GM18505 (cell line): Measurements from ENCODE around the gene NFRKB.

Experiments
- ATAC-seq: cut with Tn5 transposase; IDR thresholded peaks from one replicate; pipeline ENCODE4 v1.9.1; 2021; ENCODE audit not compliant: unreplicated experiment
- POLR2A ChIP-seq: IDR thresholded peaks from 4 replicates; pipeline ENCODE4 v1.6.1; 2011; ENCODE audit warnings: borderline replicate concordance; ENCODE audit not compliant: insufficient read depth, insufficient read length; ENCODE audit errors: extremely low read depth

Gene NFRKB

DNA sequence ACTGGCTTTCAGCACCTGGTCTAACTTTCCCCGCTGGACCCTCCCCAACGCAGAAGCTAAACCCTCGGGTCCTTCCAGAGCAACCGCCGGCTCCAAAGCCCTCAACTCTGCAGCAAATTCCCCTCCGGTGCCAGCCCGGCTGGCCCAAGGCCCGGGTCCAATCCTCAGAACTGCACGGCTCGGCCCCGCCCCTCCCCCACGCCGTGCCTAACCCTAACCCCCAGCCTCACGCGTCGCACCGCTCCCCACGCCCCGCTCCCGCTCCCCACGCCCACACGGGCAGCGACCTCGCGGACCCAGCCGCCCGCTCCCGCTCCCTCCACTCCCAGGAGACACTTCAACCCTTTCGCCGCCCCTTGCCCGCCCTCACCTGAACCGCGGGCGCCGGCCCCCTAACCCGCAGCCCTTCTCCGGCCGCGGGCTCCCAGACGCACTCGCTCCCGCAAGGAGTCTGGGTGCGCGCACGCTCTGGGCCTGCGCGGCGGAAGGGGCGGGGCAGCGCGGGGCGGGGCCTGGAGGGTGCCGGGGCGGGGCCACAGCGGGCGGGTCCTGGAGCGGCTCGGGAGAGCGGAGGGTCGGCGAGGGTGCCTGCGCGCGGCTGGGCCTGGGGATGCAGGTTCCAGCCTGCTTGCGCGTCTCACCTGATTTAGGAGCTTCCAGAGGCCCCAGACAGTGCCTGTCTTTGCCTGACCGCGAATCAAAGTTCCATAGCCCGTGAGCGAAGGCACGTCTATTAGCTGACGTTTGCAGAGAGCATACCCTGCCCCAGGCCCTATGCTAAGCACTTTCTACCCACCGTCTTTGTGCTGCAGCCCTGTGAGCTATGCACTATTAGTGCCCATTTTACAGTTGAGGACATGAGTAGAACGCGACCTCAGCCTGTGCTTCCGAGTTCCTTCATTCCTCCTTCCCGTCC, at the start of gene NFRKB:
TSS of gene NFRKB (minus strand) at position 453 of the 916 bp plus-strand sequence. CDS start 2,729 bp downstream, outside the sequence.
- ATAC-seq: peak; percentile 97
- peak; percentile 65 for TF ChIP-seq POLR2A

DNA sequence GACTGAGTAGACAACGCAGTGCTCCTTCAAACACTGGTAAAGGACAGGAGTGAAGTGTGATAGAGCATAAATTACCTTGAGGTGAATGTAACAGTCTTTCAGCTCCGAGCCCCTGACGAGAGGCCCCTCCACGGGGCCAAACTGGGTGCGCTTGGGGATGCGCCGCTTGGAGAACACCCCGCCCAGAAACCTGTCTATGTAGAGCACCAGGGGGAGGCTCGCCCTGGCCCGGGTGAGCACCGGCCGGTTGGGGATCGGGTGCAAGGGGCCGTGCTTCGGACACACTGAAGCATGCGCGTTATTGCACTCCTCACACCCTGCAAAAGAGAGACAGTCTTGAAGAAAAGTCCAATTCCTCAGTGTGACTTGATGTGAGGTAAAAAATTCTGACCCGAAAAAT, 49.3 kb upstream of the NFRKB start:
- ATAC-seq: no peak

DNA sequence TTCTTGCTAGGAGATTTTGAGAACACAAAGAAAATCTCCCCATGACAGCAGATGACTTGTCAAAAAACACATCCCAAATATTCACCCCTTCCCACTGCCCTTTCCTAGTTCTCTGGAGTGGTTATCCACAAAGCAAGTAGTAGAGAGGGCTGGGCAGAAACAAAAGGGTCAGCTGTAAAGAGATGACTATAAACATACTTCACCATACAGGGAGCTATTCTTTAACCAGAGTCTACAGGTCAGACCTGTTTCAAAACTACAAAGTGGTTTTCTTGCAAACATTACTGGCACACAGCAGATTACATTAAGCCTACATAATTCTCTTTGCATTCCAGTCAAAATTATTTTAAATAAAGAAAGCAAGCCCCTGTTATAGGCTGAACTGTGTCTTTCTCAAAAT, 47.7 kb upstream of the NFRKB start:
- TF ChIP-seq POLR2A: no peak
- ATAC-seq: no peak

More for the DNA sequence above, 49.3 kb upstream of the NFRKB start:
- no peak for TF ChIP-seq POLR2A

DNA sequence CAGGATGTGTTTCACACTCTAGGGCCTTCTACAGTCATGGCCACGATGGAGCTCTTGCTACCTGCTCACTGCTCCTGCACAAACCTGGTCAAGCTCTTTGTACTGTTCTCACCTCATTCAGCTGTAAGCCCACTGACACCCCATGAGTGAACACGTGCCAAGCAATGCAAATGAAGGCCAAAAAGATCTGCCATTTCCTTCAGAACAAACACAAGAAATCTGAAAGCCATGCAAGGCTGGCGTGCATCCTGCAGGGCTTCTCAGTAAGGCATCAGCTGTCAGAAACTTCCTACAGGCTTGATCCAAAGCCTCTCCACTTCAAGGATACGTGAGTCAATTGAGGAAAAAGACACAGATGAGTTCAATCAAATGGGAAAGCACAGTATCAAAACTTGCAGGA, 44.1 kb upstream of the NFRKB start:
- ATAC-seq: no peak
- TF ChIP-seq POLR2A: no peak

DNA sequence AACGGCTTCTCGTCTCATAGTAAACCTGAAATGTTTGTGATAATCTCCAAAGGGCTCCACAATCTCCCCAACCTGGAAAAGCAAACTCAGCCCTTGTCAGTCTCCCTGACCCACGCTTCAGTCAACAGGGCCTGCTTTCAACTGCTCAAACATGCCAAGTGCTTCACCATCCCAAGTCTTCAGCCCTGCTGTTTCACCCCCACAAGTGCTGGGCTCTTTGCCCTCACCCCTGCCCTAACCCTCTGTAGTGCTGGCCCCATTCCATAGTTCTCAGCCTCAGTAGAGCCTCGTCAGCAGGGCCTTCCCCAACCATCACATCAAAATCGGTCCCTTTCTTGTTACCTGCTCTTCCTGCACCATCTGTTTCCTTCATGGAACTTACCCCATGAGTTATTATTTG, 43.4 kb upstream of the NFRKB start:
- no peak for TF ChIP-seq POLR2A
- no peak for ATAC-seq

DNA sequence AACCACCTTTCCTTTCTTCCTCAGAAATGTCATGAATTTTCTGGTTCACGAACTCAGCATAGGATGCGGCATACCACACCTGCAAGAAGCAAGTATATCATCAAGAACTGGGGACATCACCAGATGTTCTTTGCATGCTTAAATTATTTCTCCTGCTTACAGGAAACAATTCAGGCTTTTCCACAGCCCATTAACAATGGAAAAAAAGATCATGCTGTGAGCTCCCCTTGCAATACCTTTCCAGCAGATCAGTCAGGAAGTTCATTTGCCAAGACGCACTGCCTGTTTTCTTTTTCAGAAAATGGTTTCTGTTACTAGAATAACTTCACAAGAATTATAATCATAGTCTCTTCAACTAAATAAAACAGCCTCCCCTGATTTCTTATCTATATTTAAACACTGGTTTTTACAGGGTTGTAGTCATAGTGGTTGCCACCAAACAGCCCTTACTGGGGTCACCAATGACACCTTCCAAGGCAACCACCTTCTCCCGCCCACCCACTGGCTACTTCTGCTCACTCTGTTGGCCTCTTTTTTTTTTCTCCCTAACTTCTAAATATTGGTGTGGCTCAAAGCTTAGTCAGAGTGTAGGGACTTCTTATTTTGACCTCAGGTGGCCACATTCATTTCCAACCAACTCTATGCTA, 42.3 kb upstream of the NFRKB start:
- ATAC-seq: no peak

DNA sequence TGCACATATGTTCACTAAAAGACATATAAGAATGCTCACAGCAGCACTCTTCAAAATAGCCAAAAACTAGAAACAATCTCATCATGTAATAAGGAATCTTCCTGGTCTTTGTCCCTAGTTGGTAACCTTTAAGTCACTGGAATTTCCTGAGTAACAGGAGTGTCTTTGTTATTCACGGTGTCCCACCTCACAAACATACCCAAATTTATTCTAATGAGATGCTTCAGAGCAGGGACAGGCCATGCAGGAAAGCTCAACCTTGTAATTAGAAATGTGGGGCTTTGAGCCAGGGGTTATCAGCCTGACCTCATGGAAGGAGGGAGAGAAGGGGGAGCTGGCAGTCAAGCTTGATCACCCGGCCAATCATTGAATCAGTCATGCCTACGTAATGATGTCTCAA, 40.3 kb upstream of the NFRKB start:
- no peak for TF ChIP-seq POLR2A
- ATAC-seq: no peak

More for the DNA sequence above, 42.3 kb upstream of the NFRKB start:
- no peak for TF ChIP-seq POLR2A

DNA sequence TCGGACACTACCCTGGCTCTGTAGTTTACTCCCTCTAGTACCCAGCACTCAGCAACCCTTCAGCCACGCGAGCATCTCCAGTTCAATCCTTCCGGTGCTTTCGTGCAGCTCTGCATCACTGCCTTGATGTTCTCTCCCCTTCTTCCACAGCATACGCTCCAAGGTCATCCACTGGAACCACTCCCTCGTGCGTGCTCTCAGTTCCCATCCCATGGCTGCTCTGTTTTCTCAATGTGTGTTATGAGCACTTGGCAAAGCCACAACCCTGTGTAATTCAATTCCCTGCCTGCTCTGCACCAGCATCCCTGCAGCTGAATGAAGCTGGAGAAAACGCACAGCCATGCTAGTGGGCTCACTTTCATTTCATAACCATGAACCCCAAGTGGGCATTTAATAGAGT, 38.5 kb upstream of the NFRKB start:
- no peak for ATAC-seq
- no peak for TF ChIP-seq POLR2A

DNA sequence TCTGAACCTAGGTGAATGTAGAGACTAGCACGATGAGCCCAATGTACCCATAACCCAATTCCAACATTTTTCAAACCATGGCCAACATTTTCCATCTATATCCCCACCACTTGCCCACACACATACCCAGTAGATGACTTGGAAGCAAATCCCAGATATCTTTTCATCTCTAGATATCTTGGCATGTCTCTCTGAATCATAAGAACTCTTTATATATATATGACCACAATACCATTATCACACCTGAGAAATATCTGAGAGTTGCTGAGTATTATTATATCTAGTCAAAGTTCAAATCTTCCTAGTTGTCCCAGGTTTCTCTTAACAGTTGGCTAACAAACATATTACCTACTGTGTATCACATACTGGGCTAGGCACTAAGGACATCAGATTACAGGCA, 37.9 kb upstream of the NFRKB start:
- no peak for TF ChIP-seq POLR2A
- no peak for ATAC-seq

DNA sequence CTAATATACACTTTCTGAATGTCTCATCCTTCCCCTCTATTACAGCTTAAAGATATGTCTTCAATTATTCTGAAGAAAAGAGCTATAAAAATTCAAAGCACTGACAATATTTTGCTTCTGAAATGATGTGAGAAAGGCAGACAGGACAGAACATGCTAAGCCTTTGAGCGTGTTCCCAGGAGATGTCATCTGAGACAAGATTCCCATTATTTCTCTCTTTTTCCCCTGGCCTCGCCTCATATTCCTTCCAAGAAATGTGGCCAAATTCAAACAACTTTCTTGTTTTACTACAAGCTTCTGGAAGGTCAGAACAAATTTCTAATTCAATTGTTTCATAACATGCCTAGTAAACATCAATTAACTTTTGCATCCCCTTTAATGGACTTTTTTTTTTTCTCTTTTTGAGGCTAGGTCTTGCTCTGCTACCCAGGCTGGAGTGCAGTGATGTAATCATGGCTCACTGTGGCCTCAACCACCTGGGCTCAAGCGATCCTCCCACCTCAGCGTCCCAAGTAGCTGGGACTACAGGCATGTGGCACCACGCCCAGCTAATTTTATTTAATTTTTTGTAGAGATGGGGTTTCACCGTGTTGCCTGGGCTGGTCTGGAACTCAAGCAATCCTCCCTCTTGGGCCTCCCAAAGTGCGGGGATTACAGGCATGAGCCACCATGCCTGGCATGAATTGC, 37.1 kb upstream of the NFRKB start:
- no peak for ATAC-seq
- TF ChIP-seq POLR2A: no peak

DNA sequence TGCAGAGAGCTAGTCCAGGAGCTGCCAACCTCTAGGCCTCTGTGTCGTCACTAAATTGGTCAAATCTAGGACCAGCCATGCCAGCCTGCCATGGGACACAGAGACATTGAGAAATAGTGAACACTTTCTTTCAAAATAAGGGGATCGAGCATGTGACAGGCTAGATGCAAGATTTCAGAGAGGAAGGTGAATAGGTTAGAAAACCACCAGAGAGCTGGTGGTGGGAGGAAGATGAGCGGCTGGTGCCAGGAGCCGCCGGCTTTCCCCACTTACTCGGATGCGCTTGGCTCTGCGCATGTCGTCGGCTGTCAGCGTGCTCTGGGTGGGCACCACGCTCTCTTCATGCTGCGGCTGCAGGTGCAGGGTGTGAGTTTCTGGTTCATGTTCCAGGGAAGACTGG, 35.4 kb upstream of the NFRKB start:
- TF ChIP-seq POLR2A: no peak
- ATAC-seq: no peak

DNA sequence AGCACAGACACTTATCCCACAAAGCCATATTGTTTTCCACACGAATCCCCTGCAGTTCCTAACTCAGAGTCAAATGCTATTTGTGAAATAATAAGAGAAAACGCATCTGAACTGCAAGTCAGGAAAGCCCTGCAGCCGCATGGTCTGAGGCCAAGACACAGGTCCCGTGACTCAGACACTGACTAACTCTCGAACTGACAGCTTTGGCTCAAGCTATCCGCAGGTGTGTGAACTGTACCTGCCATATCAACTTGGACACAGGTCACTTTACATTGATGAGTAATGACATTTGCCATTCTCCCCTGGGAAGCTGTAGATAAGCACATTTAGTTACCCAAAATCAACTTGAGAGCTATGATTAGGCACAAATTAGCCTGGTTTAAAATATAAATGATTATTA, 34.9 kb upstream of the NFRKB start:
- no peak for TF ChIP-seq POLR2A
- no peak for ATAC-seq

DNA sequence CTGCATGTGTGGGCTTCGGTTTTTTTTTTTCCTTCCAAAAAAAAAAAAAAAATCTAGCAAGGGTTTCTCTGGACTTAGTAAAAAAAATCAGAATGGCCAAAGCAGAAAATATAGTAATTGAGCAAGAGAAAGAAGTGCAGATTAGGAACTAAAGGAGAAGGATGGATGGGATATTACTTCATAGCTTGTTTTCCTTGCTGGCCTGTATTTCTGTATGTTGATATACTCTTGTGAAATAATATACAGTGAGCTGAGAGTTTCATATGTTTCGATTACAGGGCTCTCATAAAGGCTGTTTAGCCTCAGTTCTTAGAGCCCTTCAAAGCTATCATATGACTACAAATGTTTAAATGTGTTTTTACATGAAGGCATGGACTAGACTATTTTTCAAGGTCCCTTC, 34.3 kb upstream of the NFRKB start:
- TF ChIP-seq POLR2A: no peak

More for the DNA sequence above, 34.3 kb upstream of the NFRKB start:
- ATAC-seq: no peak
